Activated CD4-positive, alpha-beta T cell treated with anti-CD3 and anti-CD28 coated beads, Interleukin-2, amount 50 U/mL, for 16 hours (primary cell): ENCODE data around the gene C2CD2L.
"Not testable (repeated sequence)": the region's sequence is repeated elsewhere in the genome, so short reads cannot be mapped to it uniquely, and the experiment has no call there.

Experiments
- DNase-seq: peaks from one replicate; pipeline ENCODE4 v3.0.0-alpha.2; 2020

The C2CD2L gene

DNA sequence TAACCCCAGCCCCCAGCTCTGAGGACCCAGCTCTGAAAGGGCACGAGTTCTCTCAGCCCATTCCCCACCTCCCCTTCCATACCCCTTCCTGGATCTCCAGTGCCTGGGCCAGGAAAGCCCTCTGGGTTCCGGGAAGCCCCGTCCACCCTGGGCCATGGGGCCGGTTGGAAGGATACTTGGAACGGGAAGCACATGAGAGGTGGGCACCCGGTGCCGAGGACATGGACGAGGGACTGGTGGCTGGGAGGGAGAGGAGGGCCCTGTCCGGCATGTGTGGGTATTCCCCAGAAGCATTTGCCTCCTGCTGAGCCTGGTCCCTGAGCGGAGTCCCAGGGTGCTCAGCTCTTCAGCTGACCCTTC lies 9.1 kb downstream of the C2CD2L start:
- DNase-seq, result no peak

DNA sequence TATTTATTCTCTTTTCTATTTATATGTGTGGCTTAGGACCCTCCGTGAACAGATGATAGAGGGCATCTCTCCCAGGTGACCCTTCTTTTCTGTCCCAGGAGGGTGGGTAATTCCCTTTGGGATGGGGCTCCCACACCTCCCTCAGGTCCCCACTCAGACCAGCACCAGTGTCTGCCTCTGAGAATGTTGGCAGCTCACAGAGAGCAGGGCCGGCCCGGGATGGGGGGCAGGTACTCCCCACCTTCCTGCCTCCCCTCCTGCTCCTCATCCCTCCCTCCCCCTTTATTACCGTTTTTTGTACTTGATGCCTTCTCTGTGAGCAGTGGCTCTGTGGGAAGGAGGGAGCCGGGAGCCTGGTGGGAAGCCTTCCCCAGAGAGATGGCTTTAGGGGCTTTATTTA lies 9.5 kb downstream of the C2CD2L start:
- DNase-seq, result no peak

DNA sequence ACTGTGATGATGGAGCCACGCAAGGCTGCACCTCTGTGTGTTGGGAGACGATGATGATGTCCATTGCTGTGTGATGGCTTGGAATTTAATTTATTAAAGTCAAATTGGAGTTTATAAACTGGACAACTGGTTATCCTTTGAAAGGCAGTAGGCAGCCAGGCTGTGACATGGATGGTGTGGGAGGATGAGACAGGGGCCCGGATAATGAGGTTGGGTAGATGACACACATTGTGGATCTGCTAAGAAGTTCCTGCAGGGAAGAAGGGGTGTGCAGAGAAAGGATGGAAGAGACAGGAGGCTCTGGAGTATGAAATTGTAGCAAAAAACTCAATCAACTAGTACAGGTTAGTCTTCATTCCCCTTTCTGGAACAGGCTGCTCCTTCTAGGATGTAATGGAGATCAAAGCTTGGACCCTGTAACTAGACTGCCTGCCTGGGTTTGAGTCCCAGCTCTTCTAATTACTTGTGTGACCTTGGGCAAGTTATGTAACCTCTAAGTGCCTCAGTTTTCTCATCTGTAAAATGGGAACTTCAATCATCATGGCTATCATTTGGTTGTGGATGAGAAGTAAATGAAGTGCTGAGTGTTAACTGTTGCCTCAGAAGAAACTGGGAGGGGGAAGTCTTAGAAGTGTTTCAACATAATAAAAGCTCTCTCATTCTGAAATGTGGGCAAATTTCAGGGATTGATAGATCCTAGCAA lies 10.0 kb downstream of the C2CD2L start:
- no peak for DNase-seq

DNA sequence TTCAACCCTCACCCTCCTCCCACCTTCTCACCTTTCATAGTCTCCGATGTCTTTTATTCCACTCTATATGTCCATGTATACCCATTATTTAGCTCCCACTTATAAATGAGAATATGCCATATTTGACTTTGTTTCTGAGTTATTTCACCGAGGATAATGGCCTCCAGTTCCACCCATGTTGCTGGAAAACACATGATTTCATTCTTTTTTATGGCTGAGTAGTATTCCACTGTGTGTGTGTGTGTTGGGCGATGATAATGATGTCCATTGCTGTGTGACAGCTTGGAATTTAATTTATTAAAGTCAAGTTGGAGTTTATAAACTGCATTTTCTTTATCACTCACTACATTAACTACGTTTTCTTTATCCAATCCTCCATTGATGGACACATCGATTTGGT lies 11.1 kb downstream of the C2CD2L start:
- no peak for DNase-seq

DNA sequence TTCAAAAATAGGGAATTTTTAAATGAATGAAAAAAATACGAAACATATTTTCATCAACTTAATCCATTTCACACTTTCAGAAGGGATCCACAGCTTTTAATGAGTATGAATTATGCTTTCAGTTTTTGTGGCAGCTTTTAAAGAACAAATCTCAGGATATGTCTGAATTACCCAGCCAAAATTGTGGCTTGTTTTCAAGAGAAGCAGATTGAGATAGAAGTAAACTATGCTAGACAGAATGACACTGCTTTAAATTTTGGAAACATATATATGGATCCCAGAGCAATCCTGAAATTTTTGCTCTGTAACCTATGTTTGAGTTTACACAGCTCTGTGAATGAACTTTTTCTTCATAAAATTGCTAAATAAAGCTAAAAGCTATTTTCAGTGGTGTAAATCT lies 11.8 kb downstream of the C2CD2L start:
- no peak for DNase-seq

DNA sequence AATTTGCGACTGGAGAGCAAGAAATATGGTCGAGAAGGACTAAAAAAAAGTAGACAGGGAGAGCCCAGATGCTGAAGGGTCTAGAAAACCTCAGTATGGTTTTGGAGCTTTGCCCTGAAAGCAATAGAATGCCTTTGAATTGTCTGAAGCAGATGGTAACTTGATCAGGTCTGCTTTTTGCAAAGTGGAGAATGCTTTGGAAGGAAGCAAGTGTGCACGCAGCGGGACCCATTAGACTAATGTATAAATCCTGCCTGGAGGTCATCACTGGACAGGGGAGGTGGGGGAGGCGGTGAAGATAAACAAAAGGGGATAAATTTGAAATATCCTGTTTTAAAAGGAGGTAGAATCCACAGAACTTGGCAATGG lies 13.5 kb downstream of the C2CD2L start:
- no peak for DNase-seq

DNA sequence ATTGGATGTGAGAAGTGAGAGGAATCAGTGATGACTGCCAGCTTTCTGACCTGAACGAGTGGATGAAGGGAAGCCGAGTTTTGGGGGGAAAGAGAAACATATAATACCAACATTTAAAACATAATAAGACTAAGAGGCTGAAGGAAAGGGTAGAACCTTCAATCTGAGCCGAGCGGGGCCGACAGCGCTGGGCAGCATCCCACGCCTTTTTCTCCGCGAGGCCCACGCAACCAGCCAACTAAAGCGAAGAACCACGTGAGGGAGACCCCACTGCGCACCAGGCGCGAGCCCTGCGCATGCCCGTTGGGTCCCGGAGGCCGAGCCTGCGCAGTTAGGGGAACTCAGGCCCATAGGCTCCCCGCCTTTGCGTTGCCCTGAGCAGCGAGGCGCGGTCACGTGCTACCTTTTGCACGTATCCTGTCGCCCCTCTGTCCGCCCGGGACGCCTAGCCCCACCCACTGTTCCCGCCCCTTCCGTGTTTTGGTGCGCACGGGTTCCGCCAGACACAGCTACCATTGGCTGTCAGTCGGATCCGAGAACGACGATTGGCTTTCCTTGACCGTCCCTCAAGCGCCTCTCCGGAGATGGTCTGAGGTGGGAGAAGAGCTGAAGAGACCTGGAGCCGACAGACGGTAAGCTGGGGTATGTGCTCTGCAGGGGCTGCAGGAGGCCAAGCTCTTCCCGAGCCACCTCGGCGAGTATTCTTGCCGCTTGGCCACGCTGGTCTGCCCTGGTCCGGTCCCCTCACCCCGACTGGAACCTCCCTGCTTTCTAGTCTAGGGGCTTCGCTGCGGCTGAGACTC lies 14.1 kb downstream of the C2CD2L start, which contains the start of gene HINFP:
TSS of gene HINFP (plus strand) at position 573 of the 803 bp plus-strand sequence. CDS start 5,365 bp downstream, outside the sequence.
- peak; percentile 100 for DNase-seq

DNA sequence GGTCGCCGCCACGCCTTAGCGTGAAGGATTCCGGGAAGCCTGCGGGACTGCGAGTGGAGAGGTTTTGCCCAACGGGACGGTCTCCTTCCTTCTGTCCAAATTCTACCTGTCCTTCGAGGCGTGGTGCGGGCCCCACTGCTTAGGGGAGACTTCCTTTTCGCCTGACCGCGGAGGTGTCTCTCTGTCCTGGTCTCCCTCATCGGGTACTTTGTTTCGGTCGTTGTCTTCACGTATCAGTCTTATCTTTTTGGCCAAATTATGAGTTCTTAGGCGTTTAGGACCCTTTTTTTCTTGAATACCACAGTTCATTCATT lies 14.6 kb downstream of the C2CD2L start:
- no peak for DNase-seq

DNA sequence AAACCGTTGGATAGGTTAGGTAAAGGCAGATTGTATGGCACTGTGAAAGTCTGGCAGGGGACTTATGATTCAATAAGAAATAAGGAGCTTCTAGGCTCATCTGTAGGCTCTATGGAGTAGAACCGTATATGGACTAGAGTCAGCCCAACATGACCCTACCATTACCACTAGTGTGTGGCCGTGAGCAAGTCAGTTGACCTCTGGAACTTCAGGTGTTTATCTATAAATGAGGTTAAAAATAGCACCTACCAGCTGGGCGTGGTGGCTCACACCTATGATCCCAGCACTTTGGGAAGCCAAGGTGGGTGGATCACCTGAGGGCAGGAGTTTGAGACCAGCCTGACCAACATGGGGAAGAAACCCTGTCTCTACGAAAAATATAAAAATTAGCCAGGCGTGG lies 18.7 kb downstream of the C2CD2L start:
- no peak for DNase-seq

DNA sequence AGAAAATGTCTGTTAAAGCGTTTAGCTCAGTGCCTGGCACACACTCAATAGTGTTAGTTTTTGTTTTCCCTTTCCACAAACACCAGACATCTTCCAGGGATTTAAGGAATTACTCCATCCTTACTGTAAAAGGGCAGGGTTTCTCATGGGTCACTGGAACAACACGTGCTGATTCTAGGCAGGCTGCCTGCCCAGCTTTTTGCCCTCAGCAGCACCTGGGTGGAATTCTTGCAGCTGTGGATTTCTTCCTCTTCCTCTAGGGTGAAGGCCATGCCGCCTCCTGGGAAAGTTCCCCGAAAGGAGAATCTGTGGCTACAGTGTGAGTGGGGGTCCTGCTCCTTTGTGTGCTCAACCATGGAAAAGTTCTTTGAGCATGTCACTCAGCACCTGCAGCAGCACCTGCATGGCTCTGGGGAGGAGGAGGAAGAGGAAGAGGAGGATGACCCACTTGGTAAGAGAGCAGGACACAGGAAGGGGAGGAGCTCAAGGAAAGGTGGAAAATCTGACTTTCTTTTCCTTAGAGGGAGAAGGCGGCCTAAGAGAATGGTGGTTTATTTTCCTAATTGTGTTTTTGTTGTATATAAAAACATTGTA lies 19.6 kb downstream of the C2CD2L start:
- no peak for DNase-seq

DNA sequence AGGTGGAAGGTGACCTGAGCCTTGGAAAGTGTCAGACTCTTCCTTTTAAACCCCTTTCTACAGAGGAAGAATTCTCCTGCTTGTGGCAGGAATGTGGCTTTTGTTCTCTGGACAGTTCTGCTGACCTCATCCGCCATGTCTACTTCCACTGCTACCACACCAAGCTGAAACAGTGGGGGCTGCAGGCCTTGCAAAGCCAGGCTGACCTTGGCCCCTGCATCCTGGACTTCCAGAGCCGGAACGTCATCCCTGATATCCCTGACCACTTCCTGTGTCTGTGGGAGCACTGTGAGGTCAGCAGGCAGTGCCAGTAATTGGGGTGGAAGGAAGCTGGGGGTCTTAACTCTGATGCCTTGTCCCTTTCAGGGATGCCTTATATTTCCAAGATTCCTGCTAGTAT lies 23.5 kb downstream of the C2CD2L start:
- DNase-seq, result no peak

DNA sequence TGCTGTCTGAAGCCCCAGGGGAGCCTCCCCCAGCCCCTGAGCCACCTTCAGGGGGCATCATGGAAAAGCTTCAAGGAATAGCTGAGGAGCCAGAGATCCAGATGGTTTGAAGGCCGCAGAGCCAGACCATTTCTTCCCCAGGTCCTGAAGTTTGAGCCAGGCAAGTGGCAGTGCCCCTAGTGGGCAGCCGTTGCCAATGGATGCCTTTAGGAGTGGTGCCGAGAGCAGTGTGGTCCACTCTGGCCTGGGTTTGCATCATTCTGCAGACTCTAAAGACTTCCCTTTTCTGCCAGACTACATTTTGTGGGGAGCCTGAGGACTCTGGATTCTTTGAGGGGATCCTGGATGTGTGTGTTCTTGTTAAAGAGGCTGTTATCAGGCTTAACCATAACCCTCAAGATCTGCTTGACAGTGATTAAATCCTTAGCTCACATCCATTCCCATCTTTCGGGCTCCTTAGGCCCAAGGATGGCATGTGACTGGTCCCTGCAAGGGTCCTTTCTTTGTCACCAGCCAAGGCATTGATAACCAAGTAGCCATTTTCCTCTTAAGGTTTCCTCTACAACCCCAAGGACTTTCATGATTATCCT lies 27.3 kb downstream of the C2CD2L start:
- DNase-seq, result no peak

DNA sequence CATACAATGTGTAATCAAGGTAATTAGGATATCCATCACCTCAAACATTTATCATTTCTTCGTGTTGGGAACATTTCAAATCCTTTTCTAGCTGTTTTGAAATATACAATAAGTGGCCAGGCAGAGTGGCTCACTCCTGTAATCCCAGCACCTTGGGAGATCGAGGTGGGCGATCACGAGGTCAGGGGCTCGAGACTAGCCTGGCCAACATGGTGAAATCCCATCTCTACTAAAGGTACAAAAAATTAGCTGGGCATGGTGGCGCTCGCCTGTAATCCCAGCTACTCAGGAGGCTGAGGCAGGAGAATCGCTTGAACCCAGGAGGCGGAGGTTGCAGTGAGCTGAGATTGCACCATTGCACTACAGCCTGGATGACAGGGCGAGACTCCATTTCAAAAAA lies 32.1 kb downstream of the C2CD2L start:
- not testable (repeated sequence) for DNase-seq

DNA sequence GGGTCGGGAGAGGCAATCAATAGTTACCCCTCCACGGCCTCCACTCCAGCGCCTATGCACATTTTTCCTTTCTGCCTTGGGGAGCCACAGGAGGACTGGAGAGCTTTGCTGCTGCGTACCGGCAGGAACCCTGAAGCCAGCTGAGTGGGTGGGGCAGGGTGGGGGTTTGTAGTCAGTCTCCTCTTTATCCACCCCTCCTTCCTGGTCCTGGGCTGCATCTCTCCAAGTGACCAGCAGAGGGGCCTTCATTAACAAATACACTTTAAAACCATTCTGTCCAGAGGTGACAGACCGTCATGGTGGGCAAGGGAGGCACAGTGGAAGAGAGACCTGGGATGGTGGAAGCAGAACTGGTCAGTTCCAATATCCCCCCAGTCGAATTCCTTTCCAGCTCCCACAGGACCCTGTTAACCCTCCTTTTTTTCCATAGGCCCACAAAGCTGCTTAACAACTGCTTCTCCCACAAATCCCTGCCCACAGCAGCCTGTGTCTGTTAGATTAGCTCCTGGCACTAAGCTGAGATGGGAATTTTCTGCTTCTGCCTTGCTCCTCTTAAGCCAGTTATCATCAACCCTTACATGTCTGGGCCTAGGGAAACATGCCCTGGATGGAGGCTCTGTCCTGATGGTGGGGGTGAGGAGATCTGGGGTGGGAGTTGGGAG lies 37.8 kb downstream of the C2CD2L start:
- peak; percentile 36 for DNase-seq

DNA sequence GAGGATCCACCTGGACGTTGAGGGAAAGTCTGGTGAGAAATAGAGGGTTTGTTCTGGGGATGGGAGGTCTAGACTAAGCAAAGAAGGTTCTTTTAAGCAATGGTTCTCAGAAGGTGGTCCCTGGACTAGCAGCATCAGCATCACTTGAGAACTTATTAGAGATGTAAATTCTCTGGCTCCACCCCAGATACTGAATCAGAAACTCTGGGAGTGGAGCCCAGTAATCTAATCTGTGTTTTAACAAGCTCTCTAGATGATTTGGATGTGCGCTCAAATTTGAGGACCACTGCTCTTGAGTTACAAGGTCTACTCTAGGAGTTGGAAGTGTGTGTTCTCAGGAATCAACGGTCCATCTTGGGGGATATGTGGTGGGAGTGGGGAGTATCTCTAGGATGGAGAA lies 38.4 kb downstream of the C2CD2L start:
- no peak for DNase-seq

DNA sequence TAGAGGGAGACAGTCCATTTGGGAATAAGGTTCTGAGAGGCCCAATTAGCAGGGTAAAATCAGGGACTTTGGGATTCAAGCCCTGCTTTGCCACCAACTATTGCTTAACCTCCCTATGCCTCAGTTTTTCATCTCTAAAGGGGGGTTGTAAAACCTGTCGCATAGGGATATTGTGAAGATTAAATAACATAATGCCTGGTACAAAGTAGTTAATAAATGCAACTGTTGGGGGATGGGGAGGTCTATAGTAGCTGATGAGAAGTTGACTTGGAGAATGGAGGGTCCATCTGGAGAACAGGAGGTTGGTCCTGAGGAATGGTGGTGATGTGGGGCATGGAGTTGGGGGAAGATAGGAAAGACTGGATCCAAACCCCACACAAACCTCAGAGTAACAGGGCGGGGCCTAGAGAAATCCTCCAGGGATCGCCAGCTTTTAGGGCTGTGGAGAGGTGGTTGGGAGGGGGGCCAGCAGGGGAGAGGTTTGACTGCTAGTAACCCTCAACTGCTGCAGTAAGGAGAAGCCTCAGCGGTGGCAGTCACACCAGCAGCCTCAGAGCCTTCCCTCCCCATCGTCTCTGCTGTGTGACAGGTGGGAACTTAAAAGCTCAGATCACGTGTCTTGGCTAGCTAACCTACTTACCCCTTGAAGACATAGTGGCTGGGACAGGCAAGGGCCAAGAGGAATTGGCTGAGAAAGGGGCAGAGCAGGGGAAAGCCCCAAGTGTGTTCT lies 40.6 kb downstream of the C2CD2L start:
- no peak for DNase-seq

DNA sequence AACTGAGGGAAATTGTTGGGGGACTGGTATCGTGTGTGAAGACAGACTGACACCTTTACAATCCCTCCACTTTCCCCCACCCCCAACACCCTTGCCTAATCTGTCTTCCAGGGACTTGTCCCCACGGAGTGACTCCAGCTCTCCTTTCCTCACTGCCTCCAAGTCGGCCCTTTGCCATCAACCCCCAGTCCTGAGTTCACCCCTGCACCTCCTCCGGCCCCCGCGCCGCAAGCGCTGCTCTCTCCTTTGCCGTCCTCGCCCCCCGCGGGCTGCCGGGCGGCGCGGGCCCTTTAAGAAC lies 41.5 kb downstream of the C2CD2L start:
- no peak for DNase-seq

DNA sequence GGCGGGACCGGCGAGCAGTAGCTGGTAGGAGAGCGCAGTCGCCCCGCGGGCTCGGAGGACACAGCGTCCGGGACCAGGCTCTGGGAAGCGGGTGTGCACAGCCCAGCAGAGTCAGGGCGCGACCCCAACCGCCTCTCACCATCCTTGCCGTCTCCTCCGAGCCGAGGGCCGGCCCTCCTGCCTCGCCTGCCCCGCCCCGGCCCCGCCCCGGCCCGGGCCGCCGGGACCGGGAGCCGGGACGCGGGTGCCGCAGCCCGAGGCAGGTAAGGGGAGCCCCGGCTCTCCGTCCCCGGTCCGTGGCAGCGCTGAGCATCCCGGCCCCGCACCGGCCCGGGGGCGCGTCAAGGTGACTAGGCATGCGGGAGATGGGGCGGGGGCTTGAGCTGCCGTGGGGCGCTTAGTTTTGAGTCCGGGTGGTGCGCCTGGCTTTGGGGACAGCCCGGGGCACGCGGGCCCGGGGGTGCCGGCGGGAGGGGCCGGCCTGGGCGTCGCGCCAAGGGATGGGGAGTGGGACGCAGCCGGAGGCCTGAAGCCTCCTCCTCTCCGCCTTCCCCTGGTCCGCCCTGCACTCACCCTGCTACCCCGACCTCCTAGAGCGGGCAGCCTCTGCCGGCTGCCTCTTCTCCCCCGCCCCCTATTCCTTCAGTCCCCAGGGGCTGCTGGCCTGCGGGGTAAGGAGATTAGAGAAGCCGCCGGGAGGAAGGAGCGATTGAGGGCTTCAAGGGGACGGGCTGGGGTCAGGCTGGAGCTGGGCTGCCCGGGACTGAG lies 42.1 kb downstream of the C2CD2L start, which contains the start of gene ABCG4:
TSS of gene ABCG4 (plus strand) at position 35 of the 768 bp plus-strand sequence. CDS start 914 bp downstream, outside the sequence.
- no peak for DNase-seq

DNA sequence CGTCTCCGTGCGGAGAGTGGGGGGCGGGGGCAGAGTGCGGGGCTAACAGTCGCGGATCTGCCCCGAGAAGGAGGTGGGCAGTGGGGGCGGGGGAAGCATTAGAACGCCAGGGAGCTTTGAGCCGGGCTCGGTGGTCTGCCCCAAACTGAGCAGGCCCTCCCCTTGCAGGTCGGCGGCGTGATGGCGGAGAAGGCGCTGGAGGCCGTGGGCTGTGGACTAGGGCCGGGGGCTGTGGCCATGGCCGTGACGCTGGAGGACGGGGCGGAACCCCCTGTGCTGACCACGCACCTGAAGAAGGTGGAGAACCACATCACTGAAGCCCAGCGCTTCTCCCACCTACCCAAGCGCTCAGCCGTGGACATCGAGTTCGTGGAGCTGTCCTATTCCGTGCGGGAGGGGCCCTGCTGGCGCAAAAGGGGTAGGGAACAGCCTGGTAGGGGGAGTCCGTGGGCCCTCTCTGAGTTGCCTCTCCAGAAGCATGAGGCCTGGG lies 42.7 kb downstream of the C2CD2L start:
- no peak for DNase-seq

DNA sequence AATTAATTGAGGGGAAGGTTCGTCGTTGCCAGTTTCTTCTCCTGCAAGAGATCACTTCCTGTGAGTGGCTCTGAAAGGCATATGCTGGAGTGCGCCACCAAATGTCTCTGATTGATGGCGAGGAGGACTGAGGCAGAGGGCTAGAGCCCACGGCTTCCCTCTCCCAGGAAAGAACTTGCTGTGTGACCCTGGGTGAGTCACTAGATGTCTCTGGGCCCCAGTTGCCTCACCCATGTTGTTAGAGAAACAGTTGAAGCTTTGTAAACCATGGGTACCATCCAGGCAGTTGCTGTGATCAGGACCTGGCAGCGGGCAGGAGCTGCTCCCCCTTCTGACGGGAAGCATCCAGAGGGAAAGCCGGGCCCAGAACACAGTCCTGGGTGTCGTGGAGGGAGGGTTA lies 44.9 kb downstream of the C2CD2L start:
- DNase-seq, result no peak

DNA sequence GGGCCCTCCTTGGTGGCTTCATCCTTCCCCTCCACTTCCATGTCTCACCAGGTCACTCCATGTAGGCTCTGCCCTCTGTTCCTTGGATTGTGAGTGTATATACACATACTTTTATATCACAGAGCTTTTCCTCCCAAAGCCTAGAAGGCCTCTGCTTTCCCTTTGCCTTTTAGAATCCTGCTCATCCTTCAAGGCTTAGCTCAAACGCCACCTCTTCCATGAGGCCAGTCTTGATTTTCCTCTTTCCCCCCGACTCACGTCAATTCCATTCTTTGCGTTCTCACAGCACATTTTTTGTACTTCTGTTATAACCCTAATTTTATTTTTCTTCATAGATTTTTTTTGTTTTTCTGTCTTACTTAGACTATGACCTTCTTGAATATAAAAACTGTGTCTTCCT lies 45.5 kb downstream of the C2CD2L start:
- DNase-seq, result no peak
